SJCRH30 (cell line): ENCODE results near the gene PPP1R17. TPM values are rescaled to one million over a fixed set of nuclear protein-coding genes. Genes with fewer than 3 reads are reported as not detected.
A peak's percentile ranks its signal among the peaks of the same experiment; 100 is the strongest.

Experiments
- DNase-seq, 2 experiments: peaks; one replicate each; pipeline ENCODE4 v3.0.0-alpha.2; 2015 to 2020
- H3K27ac ChIP-seq: fragments of 250-450 bp; sonication (Bioruptor Pico); 2 replicates; pipeline ENCODE4 v1.5.1; 2020; ENCODE audit warnings: mild to moderate bottlenecking, moderate library complexity
- H3K27me3 ChIP-seq: fragments of 250-450 bp; sonication (Bioruptor Pico); 2 replicates; pipeline ENCODE4 v1.5.1; 2020; ENCODE audit warnings: mild to moderate bottlenecking, moderate library complexity
- H3K36me3 ChIP-seq: fragments of 250-450 bp; sonication (Bioruptor Pico); 2 replicates; pipeline ENCODE4 v1.5.1; 2020; ENCODE audit warnings: mild to moderate bottlenecking, moderate library complexity
- H3K4me1 ChIP-seq: fragments of 250-450 bp; sonication (Bioruptor Pico); 2 replicates; pipeline ENCODE4 v1.5.1; 2020; ENCODE audit warnings: mild to moderate bottlenecking, moderate library complexity
- H3K4me3 ChIP-seq: fragments of 250-450 bp; sonication (Bioruptor Pico); 2 replicates; pipeline ENCODE4 v1.5.1; 2020; ENCODE audit warnings: mild to moderate bottlenecking, moderate library complexity
- H3K9me3 ChIP-seq: fragments of 250-450 bp; sonication (Bioruptor Pico); replicated peaks from 2 replicates; pipeline ENCODE4 v1.5.1; 2020; ENCODE audit warnings: mild to moderate bottlenecking, moderate library complexity
- total RNA-seq: library from RNA; depleted of rRNA; stranded (reverse); fragments of >200 nt; shearing (Covaris generic); gene quantifications from 2 replicates; pipeline ENCODE4 v1.2.3, GENCODE V29; 2014

PPP1R17 gene
- total RNA-seq, 1 experiment from 2014 or later = not detected

DNA sequence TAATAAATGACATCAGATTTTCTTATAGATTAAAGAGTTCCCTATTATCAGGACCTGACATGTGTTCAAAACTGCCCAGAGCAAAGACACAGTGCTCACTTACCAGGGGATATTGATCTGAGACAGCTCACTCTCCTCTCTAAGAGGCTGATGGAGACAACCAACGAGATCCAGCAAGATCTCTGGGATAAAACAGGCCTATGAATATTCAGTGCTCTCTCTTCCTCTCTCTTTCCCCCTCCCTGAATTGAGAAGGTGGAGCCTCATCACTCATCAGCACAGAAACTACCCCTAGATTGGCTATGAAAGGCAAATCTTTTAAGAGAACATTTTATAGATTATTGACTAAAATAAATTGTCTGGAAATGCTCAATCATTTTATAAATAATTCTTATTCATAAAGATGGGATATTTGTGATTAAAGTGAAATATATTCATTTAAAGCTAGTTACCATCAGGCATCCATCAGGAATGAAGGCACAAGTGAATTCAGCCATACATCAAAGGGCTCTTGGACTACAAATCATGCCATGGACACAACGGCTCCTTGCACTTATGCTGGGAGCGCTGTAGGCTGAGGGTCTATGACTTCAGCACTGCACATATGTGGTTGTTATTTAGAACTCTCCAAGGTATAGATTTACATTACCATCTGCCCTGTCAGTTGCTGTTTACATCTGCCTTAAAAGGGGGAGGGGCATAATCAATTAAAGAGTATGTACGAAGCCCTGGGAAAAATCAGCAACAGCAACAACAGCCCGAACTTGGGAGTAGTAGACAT, 3.4 kb upstream of the PPP1R17 start:
- H3K9me3 ChIP-seq = no peaks in the 10 kb centered on the region
- no peaks in the 10 kb centered on the region for H3K4me1 ChIP-seq
- peak in 1 of 2 experiments; percentile 3 for DNase-seq
- no peaks in the 10 kb centered on the region for H3K36me3 ChIP-seq
- no peak overlapping the region for H3K4me3 ChIP-seq
- H3K27me3 ChIP-seq = peaks cover 10% of the 10 kb centered on the region
- no peak overlapping the region for H3K27ac ChIP-seq

DNA sequence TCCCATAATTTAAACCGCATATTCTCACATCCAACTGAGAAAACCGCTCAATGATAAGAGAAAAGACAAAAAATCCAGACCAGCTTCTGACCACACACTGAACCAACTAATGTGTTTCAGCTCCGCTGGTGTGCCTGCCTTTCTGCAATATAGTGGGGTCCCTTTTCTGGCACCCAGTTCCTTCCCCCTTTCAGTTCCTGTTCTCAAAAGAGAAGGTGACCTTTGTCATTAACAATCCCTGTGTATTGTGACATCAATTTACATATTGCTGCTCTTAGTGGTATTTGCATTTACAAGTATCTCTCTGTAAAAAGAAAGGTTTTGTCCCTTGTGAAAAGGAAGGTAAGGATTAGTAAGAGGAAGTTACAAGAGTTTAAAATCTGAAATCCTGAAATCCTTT, 1.4 kb downstream of the PPP1R17 start:
- DNase-seq = no peak
- H3K27me3 ChIP-seq = peaks cover 3% of the 10 kb centered on the region
- no peaks in the 10 kb centered on the region for H3K9me3 ChIP-seq
- no peaks in the 10 kb centered on the region for H3K36me3 ChIP-seq
- H3K4me3 ChIP-seq = no peak overlapping the region
- no peak overlapping the region for H3K27ac ChIP-seq
- H3K4me1 ChIP-seq = no peaks in the 10 kb centered on the region

DNA sequence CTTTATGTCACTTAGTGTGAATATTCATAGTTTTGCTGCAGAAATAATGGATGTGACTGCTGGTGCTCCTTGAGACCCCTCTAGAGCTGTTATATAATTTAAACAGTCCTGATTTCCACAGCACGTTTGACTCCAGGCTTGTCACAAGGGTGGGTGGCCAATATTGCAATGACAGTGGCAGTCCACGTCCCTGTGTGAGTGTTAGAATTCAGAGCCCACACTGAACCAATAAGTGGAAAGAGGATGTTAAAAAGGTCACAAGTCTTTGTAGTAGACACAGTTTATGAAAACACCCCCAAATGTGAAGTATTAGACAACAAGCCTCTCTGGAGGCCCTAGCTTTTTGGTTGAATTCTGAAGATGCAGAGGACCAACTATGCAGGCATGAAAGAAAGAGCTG, 2.0 kb downstream of the PPP1R17 start:
- Histone ChIP-seq H3K4me1 (no peaks in the 10 kb centered on the region), H3K36me3 (no peaks in the 10 kb centered on the region), H3K27ac (no peak overlapping the region), H3K9me3 (no peaks in the 10 kb centered on the region), H3K27me3 (peaks cover 3% of the 10 kb centered on the region), H3K4me3 (no peak overlapping the region)
- no peak for DNase-seq

DNA sequence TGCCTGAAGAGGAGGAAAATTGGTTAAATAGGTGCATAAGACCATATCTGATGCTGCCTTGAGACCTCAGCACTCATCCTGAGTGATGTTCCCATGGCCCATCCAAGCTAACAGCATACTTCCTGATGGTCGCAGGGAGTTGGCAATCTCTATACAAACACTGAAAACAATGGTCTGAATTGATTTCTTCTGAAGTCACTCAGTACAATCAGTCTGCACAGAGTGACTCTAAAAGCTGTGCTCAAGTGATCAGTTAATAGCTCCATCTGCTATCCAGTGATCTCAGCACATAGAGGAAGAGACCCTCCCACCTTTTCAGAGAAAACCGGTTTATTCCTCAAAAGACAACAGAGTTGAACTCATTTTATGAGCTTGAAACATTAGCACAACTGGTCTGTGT, 3.9 kb downstream of the PPP1R17 start:
- no peaks in the 10 kb centered on the region for H3K9me3 ChIP-seq
- H3K27ac ChIP-seq = no peak overlapping the region
- H3K4me3 ChIP-seq = no peak overlapping the region
- H3K27me3 ChIP-seq = peaks cover 3% of the 10 kb centered on the region
- no peak for DNase-seq
- no peaks in the 10 kb centered on the region for H3K36me3 ChIP-seq
- H3K4me1 ChIP-seq = no peaks in the 10 kb centered on the region

DNA sequence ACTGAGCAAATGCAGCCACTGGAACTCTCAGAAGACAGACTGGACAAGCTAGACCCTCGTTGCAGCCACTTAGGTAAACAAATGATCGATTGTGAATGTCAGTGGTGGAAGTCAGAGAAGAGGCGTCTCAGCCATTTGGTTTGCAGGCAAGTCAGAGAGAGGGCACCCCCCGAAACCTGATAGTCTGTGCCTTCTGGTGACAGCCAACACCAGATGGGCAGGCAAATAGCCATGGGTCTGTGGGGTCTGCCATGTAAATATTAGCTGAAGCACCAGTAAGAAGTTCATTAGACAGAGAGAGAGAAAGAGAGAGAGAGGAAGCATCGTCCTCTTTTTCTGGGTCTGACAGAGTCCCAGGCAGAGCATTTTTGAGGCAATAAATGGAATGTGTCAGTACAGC, 5.4 kb downstream of the PPP1R17 start:
- peaks cover 3% of the 10 kb centered on the region for H3K27me3 ChIP-seq

DNA sequence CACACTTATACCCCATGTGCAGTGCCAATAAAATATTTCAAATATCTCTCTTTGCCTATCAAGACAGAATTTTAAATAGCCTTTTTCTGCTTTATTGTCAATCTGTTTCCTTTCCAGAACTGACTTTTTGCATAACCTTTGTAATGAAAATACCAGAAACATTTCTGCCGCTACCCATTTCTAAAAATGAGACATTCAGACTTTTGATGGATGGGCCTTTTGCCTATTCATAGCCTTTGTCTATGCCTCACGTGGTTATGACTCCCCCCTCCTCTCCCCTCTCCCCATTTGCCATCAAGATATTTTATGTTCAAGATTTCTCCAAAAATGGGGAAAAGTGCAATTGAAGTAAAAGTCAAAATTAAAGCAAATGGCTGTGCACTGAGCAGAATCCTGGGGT, 5.9 kb downstream of the PPP1R17 start:
- no peak for DNase-seq
- no peak overlapping the region for H3K4me3 ChIP-seq
- H3K36me3 ChIP-seq = no peaks in the 10 kb centered on the region
- H3K4me1 ChIP-seq = no peaks in the 10 kb centered on the region
- H3K27me3 ChIP-seq = peaks cover 3% of the 10 kb centered on the region
- no peak overlapping the region for H3K27ac ChIP-seq
- no peaks in the 10 kb centered on the region for H3K9me3 ChIP-seq

More for the DNA sequence above, 5.4 kb downstream of the PPP1R17 start:
- H3K4me3 ChIP-seq = no peak overlapping the region
- DNase-seq = no peak
- H3K36me3 ChIP-seq = no peaks in the 10 kb centered on the region
- no peaks in the 10 kb centered on the region for H3K4me1 ChIP-seq
- H3K9me3 ChIP-seq = no peaks in the 10 kb centered on the region
- H3K27ac ChIP-seq = no peak overlapping the region

DNA sequence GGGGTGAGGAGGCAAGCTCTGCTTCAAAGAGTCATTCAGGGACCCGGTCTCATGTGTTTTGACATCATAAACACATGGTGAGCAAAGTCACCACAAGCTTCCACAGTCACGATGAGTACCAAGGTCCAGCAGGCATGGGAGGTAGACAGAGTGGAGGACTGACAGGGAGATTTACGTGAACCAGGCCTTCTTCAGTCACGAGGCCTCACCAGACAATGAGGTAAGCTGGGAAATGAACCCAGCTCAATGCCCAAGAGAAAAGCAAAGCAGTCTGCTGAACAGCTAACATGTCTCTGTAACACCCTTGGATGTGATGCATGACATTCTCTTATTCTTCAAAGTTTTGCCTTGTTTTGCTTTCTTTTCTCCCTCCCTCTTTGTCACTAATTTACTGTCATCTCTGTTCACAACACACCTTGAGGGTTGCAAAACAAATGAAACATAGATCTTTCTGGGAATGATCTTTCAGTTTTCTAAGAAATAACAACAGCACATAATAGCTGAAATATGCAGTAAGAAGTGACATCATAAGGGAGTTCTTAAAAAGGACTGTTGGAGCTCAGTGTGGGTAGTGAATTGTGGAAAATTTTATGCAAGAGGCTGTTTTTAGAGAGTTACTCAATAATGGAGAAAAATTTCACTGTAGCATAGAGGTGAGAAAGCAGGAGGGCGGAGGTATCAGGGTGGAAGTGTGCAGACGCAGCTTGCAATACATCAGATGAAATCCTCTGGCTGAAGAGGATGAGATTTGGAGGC, 9.0 kb downstream of the PPP1R17 start:
- no peaks in the 10 kb centered on the region for H3K9me3 ChIP-seq
- no peak overlapping the region for H3K4me3 ChIP-seq
- H3K4me1 ChIP-seq = no peaks in the 10 kb centered on the region
- H3K27me3 ChIP-seq = peaks cover 3% of the 10 kb centered on the region; the same call in 1 of the 2 replicates
- no peak for DNase-seq
- H3K27ac ChIP-seq = no peak overlapping the region
- no peaks in the 10 kb centered on the region for H3K36me3 ChIP-seq

DNA sequence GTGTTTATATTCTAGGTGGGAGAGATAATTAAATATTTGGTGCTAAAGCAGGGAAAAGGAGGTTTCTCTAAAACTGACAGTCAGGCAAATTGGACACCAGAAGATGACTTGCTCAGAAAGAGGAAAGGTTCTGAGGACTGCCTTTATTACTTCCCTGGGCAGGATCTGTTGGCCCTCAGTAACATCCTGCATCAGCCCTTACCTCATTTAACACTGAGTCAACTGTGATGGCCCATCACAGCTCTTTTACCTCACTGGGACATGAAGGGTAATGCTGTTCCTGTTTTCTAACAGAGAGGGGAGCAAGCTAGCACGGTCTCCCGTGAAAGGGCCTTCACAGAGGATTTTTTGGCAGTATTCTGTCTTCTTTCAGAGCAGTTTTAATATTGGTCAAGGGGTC, 12.0 kb downstream of the PPP1R17 start:
- no peak for DNase-seq
- Histone ChIP-seq H3K9me3 (no peaks in the 10 kb centered on the region), H3K4me1 (no peaks in the 10 kb centered on the region), H3K36me3 (no peaks in the 10 kb centered on the region), H3K27ac (no peak overlapping the region), H3K4me3 (no peak overlapping the region), H3K27me3 (peaks cover 11% of the 10 kb centered on the region)

DNA sequence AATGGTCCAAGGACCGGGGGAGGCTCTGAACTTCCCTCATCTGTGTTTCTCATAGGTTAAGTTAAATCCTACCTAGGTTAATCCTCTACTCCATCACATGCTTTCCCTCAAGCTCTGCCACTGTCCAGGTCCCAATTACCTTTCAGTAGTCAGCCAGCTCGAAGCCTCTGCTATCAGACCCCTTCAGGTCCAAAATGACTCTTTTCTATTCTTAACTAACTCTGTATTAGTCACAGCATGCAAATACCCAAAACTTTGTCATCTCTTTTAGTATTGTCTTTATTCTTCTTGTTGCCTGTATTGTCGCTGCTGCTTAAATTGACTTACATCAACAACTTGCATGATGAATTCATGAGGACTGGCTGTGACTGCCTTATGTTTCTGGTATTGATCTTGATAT, 15.3 kb downstream of the PPP1R17 start:
- H3K4me1 ChIP-seq = no peaks in the 10 kb centered on the region
- H3K36me3 ChIP-seq = no peaks in the 10 kb centered on the region
- peaks cover 21% of the 10 kb centered on the region for H3K27me3 ChIP-seq
- H3K4me3 ChIP-seq = no peak overlapping the region
- no peak for DNase-seq
- H3K27ac ChIP-seq = no peak overlapping the region
- H3K9me3 ChIP-seq = no peaks in the 10 kb centered on the region

DNA sequence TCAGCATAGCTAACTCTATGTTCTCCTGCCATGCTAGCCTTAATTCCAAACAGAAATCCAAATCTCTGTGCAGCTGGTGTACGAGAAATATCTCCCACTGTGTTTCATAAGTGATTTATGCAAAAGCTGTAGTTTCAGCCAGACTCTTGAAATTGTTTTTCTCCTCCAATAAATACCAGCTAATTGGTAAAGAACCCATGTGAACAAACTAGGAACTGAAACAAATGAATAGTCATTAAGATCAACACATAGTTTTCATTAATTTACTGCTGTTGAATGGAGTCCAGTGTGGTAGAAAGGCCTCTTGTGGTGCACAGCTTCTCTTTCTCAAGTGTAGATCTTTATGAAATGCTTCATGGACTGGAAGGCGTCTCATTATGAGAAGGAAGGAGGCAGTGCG, 18.4 kb downstream of the PPP1R17 start:
- H3K9me3 ChIP-seq = no peaks in the 10 kb centered on the region
- H3K27me3 ChIP-seq = peaks cover 25% of the 10 kb centered on the region
- no peak for DNase-seq
- no peak overlapping the region for H3K4me3 ChIP-seq
- H3K36me3 ChIP-seq = no peaks in the 10 kb centered on the region
- no peaks in the 10 kb centered on the region for H3K4me1 ChIP-seq
- H3K27ac ChIP-seq = no peak overlapping the region

DNA sequence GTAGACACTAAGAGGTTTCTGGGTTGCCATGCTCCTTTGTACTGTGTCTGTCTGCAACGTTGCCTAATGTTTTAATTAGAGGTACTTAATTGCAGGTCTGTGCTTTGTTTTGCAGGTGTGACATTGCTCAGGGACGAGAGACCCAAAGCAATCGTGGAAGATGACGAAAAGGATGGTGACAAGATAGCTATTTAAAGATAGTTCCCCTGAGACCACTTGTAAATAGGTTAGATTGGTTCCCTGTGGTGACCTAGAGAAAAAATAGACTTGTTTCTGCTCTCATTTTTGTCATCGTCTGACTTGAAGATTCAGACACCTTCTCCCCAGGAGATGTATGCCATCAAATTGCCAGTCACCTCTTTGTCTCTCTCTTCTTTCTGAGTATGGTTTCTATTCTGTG, 20.1 kb downstream of the PPP1R17 start:
- H3K4me1 ChIP-seq = no peaks in the 10 kb centered on the region
- no peak for DNase-seq
- H3K9me3 ChIP-seq = no peaks in the 10 kb centered on the region

DNA sequence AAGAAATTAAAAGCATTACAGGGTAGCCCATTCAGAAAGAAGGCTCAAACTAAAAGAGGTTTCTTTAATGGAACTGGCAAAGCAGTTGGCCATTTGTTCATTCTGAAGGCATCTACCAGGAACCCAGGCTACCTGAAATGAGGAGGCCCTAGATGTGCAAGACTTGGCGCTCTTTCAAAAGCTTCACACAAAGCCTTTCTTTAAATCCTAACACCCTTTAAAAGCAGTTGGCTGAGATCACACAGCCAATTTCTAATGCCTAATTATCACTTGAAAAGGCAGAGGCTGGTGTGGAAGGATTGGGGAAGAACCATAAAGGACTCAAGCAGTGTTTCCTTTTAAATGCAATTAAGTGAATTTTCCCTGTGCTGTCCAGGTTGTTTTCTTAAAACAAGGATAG, 23.2 kb downstream of the PPP1R17 start:
- H3K4me3 ChIP-seq = no peak overlapping the region
- no peaks in the 10 kb centered on the region for H3K36me3 ChIP-seq
- H3K27me3 ChIP-seq = peaks cover 12% of the 10 kb centered on the region
- no peak overlapping the region for H3K27ac ChIP-seq
- H3K9me3 ChIP-seq = no peaks in the 10 kb centered on the region
- no peak for DNase-seq
- no peaks in the 10 kb centered on the region for H3K4me1 ChIP-seq

More for the DNA sequence above, 20.1 kb downstream of the PPP1R17 start:
- Histone ChIP-seq H3K36me3 (no peaks in the 10 kb centered on the region), H3K27me3 (peaks cover 25% of the 10 kb centered on the region), H3K4me3 (no peak overlapping the region), H3K27ac (no peak overlapping the region)

DNA sequence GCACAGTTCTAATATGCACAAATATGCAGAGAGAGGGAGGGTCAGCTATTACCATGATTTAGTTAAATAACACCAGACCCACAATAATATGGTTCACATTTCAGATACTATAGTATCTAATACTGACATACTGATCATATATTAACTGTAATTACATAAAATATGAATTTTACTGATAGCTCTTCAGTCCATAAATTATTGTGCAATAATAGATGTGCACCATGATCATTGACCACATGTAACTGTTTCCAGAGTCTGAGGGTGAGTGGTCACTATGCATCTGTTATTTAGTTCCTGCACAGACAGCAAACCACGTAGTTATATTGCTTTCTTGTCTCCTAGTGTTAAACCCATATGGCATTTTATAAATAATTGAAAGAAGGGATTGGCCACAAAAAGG, 29.3 kb downstream of the PPP1R17 start:
- Histone ChIP-seq H3K4me1 (no peaks in the 10 kb centered on the region), H3K9me3 (no peaks in the 10 kb centered on the region), H3K4me3 (no peak overlapping the region), H3K36me3 (no peaks in the 10 kb centered on the region), H3K27me3 (0 out of 2 replicates have a peak, but pooled peaks cover 4% of the 10 kb centered on the region), H3K27ac (no peak overlapping the region)
- DNase-seq = no peak

DNA sequence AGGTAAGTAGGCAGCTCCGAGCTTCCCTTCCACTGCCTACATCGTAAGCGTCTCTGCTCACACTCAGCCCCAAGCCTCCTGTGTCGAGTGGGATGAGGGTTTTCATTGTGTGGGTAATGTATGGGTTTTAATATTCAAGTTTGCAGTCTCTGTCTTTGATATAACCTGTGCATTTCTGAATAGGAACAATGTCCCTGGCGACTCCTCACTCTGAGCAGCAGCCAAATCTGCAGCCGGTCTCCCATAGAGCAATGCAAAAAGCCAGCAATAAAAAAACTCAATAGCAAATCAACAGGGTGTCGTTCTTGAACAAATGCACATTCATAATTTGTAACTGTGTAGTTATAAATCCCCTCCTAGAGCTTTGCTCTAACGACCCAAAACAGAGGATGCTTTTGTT, 33.4 kb downstream of the PPP1R17 start:
- Histone ChIP-seq H3K4me1 (no peaks in the 10 kb centered on the region), H3K36me3 (no peaks in the 10 kb centered on the region), H3K27ac (no peak overlapping the region), H3K4me3 (no peak overlapping the region), H3K9me3 (no peaks in the 10 kb centered on the region), H3K27me3 (0 out of 2 replicates have a peak, but pooled peaks cover 4% of the 10 kb centered on the region)
- no peak for DNase-seq

DNA sequence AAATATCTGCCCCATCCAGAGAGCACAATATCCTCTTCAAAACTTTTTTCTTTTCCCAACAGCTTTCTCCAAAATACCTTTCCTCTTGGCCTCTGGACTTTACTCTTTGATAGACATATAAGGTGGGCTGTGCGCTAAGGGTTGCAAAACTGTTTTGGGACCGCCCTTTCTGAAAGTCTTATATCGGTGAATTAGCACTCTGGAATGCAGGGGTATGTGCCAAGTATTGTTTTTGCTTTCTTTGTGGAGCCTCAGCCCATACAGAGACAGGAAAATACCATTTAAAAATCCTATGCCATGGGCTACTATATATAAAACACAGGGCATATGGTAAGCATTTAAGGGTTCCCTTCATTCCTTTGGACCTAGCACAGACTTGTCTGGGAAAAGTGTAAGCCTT, 37.7 kb downstream of the PPP1R17 start:
- no peaks in the 10 kb centered on the region for H3K27me3 ChIP-seq
- no peaks in the 10 kb centered on the region for H3K36me3 ChIP-seq
- no peaks in the 10 kb centered on the region for H3K9me3 ChIP-seq
- no peak for DNase-seq
- H3K4me1 ChIP-seq = no peaks in the 10 kb centered on the region
- H3K4me3 ChIP-seq = no peak overlapping the region
- no peak overlapping the region for H3K27ac ChIP-seq
